Subcutaneous abdominal adipose tissue (tissue), 5 donors: ENCODE results near the gene PKD1.
"Not testable (repeated sequence)": the region's sequence is repeated elsewhere in the genome, so short reads cannot be mapped to it uniquely, and the experiment has no call there.

Experiments
- H3K27ac ChIP-seq: one replicate; pipeline ENCODE4 v1.7.0; 2013; ENCODE audit warnings: low read depth, mild to moderate bottlenecking, inconsistent platforms, low read length, moderate library complexity
- H3K27me3 ChIP-seq, 5 donors: one replicate each; pipeline ENCODE4 v1.7.0; 2013; ENCODE audit warnings: low read length in 5 of 5, inconsistent platforms in 1 of 5; ENCODE audit not compliant: control insufficient read depth in 5 of 5, insufficient read depth in 4 of 5
- H3K36me3 ChIP-seq, 5 donors: one replicate each; pipeline ENCODE4 v1.7.0; 2013; ENCODE audit warnings: low read length in 5 of 5; ENCODE audit not compliant: control insufficient read depth in 5 of 5, insufficient read depth in 5 of 5
- H3K4me1 ChIP-seq, 5 donors: one replicate each; pipeline ENCODE4 v1.7.0; 2013; ENCODE audit warnings: low read length in 5 of 5, mild to moderate bottlenecking in 3 of 5, moderate library complexity in 1 of 5; ENCODE audit not compliant: control insufficient read depth in 5 of 5, insufficient read depth in 5 of 5
- H3K4me3 ChIP-seq, 5 donors: one replicate each; pipeline ENCODE4 v1.7.0; 2013; ENCODE audit warnings: low read length in 5 of 5, low read depth in 1 of 5
- H3K9ac ChIP-seq, 5 donors: one replicate each; pipeline ENCODE4 v1.7.0; 2013; ENCODE audit warnings: low read length in 5 of 5, mild to moderate bottlenecking in 4 of 5, moderate library complexity in 3 of 5
- H3K9me3 ChIP-seq, 5 donors: one replicate each; pipeline ENCODE4 v1.7.0; 2013; ENCODE audit warnings: low read length in 5 of 5; ENCODE audit not compliant: control insufficient read depth in 5 of 5
- donor health status: healthy.
- donor health status: healthy.
- donor health status: healthy.
- donor health status: healthy.
- donor health status: healthy.

Gene PKD1

GRCh38 chr16:2109271-2109580 lies 26.5 kb downstream of the PKD1 start:
- H3K27ac ChIP-seq, H3K4me3 ChIP-seq, H3K4me1 ChIP-seq, H3K9ac ChIP-seq, H3K27me3 ChIP-seq, H3K9me3 ChIP-seq: not testable (repeated sequence)
- peaks cover 0 to 86% (median 66%) of the 10 kb centered on the region in 5 donors for H3K36me3 ChIP-seq

- not testable (repeated sequence) for H3K4me1 ChIP-seq, H3K27me3 ChIP-seq, H3K27ac ChIP-seq, H3K9ac ChIP-seq, H3K4me3 ChIP-seq, H3K9me3 ChIP-seq
- H3K36me3 ChIP-seq: peaks cover 0 to 80% (median 60%) of the 10 kb centered on the region in 5 donors
Measured at GRCh38 chr16:2108446-2109270, 27.0 kb downstream of the PKD1 start.

DNA sequence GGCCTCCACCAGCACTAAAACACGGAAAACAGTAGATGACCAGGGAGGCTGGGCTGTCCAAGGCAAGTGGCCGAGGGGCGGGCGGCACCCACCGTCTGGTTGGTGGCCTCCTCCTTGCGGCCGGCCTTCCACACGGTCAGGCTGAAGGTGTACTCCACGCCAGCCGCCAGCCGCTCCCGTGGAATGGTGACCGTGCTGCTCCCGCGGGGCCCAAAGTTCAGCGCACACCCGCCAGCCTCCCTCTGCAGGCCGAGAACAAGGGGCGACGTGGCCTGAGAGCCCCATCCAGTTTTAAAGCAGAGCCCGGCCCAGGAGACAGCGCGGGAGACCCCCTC lies 27.9 kb downstream of the PKD1 start:
- H3K27me3 ChIP-seq, H3K27ac ChIP-seq, H3K9ac ChIP-seq, H3K4me3 ChIP-seq, H3K9me3 ChIP-seq, H3K4me1 ChIP-seq: not testable (repeated sequence)
- peaks cover 0 to 84% (median 64%) of the 10 kb centered on the region in 5 donors for H3K36me3 ChIP-seq

DNA sequence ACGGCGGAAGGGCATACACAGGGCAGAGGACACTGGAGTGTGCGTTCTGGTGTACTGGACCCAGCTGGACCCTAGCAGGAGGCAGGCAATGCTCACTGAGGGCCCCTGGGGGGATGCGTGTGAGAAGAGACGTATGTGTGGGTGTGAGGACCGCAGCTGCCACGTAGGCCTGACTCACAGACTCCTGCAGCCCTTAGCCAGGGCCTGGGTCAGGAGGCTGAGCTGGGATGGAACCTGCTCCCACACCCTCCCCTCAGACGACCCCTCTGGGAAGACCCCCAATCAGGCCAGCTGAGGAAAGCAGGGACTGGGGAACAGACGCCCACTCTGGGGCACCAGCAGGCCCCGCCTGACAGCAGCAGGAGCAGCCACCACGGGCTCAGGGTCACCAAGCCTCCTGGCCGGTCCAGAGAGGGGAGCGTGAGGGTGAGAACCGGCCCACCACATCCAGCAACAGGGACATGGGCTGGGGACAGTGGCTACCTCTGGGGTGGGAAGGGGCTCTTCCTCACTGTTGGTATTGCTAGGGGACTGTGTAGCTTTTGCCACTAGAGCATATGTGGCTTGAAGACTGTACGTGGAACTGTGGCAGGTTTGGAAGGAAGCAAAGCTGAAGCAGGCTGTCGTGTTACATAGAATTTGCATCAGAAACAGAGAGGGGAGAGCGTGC lies 28.4 kb downstream of the PKD1 start:
- not testable (repeated sequence) for H3K27ac ChIP-seq, H3K4me1 ChIP-seq, H3K27me3 ChIP-seq, H3K4me3 ChIP-seq, H3K9me3 ChIP-seq, H3K9ac ChIP-seq
- H3K36me3 ChIP-seq: peaks cover 0 to 84% (median 68%) of the 10 kb centered on the region in 5 donors

- H3K9me3 ChIP-seq, H3K4me3 ChIP-seq, H3K27ac ChIP-seq, H3K27me3 ChIP-seq, H3K9ac ChIP-seq, H3K4me1 ChIP-seq: not testable (repeated sequence)
- peaks cover 0 to 84% (median 70%) of the 10 kb centered on the region in 5 donors for H3K36me3 ChIP-seq
Measured at GRCh38 chr16:2106211-2106610, 29.5 kb downstream of the PKD1 start.

DNA sequence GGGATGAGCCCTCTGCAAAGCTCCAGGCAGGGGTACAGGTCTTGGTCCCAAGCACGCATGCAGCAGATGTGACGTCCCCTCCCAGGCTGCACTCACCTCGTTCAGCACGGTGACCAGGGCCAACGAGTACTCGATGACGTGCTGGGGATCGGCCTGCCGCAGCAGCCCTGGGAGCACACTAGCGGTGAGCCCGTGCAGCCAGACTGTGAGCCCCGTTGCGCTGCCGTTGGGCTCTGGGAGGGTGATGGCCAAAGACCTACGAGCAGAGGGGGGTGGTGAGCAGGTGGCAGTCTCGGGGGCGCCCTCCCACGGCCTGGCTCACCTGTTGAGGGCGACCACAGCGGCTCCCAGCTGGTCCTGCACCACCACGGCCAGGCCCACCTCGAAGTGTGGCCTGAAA lies 29.9 kb downstream of the PKD1 start:
- H3K4me1 ChIP-seq, H3K27me3 ChIP-seq, H3K4me3 ChIP-seq, H3K9ac ChIP-seq, H3K27ac ChIP-seq, H3K9me3 ChIP-seq: not testable (repeated sequence)
- peaks cover 0 to 83% (median 66%) of the 10 kb centered on the region in 5 donors for H3K36me3 ChIP-seq

- not testable (repeated sequence) for H3K4me1 ChIP-seq, H3K4me3 ChIP-seq, H3K27me3 ChIP-seq, H3K27ac ChIP-seq, H3K9me3 ChIP-seq, H3K9ac ChIP-seq
- H3K36me3 ChIP-seq: peaks cover 0 to 83% (median 65%) of the 10 kb centered on the region in 5 donors
Measured at GRCh38 chr16:2105291-2105690, 30.4 kb downstream of the PKD1 start.

DNA sequence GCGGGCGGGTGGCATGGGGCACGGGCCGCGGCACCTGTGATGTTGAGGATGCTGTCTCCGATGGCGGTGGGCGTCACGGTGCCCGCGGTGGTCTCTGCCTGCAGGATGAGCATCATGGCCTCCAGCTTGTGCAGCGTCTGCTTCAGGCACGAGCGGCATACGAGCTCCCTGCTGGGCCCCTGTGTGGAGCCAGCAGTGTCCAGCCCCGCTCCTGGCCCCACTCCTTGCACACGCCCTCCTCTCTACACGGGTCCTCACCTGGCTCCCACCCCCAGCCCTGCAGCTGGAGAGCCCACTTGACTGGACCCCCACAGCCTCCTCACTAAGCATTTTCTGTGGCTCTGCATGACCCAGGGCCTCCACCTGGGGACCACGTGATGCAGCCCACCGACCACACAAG lies 31.2 kb downstream of the PKD1 start:
- H3K36me3 ChIP-seq: peaks cover 0 to 83% (median 65%) of the 10 kb centered on the region in 5 donors
- not testable (repeated sequence) for H3K4me1 ChIP-seq, H3K27me3 ChIP-seq, H3K9ac ChIP-seq, H3K9me3 ChIP-seq, H3K27ac ChIP-seq, H3K4me3 ChIP-seq

DNA sequence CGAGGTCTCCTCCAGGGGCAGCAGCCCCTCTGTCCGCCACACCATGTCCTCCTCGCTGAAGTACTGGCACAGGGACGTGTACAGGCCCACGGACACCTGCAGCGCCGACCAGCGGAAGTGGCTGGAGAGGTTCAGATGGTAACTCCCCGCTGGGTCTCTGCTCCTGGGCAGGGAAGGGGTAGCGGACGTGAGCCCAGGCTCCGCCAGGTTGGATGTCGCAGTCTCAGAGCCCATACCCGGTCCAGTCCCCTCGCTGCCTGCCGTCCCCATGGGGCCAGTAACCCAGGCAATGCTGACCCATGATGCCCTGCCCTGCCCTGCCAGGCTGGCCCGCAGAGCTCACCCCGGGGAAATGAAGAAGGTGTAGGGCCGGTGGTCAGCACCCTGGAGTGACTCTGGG lies 33.2 kb downstream of the PKD1 start:
- peaks cover 0 to 76% (median 54%) of the 10 kb centered on the region in 5 donors for H3K36me3 ChIP-seq
- no peak overlapping the region for H3K27ac ChIP-seq
- H3K9ac ChIP-seq: no peak overlapping the region
- H3K4me1 ChIP-seq: no peaks in the 10 kb centered on the region
- no peaks in the 10 kb centered on the region for H3K27me3 ChIP-seq
- no peak overlapping the region for H3K4me3 ChIP-seq
- no peaks in the 10 kb centered on the region for H3K9me3 ChIP-seq

- H3K4me3 ChIP-seq, H3K27me3 ChIP-seq, H3K9ac ChIP-seq, H3K27ac ChIP-seq, H3K9me3 ChIP-seq, H3K4me1 ChIP-seq: not testable (repeated sequence)
- H3K36me3 ChIP-seq: peaks cover 0 to 77% (median 55%) of the 10 kb centered on the region in 5 donors
Measured at GRCh38 chr16:2101581-2101980, 34.1 kb downstream of the PKD1 start.
